ENCODE data around the gene DISP2. TPM values are rescaled to one million over a fixed set of nuclear protein-coding genes. Genes with fewer than 3 reads are reported as not detected.
A peak's percentile ranks its signal among the peaks of the same experiment; 100 is the strongest.

DISP2 gene
- total and polyA plus RNA-seq, 2 experiments from 2014 or later: 1.3 to 2.2 TPM

DNA sequence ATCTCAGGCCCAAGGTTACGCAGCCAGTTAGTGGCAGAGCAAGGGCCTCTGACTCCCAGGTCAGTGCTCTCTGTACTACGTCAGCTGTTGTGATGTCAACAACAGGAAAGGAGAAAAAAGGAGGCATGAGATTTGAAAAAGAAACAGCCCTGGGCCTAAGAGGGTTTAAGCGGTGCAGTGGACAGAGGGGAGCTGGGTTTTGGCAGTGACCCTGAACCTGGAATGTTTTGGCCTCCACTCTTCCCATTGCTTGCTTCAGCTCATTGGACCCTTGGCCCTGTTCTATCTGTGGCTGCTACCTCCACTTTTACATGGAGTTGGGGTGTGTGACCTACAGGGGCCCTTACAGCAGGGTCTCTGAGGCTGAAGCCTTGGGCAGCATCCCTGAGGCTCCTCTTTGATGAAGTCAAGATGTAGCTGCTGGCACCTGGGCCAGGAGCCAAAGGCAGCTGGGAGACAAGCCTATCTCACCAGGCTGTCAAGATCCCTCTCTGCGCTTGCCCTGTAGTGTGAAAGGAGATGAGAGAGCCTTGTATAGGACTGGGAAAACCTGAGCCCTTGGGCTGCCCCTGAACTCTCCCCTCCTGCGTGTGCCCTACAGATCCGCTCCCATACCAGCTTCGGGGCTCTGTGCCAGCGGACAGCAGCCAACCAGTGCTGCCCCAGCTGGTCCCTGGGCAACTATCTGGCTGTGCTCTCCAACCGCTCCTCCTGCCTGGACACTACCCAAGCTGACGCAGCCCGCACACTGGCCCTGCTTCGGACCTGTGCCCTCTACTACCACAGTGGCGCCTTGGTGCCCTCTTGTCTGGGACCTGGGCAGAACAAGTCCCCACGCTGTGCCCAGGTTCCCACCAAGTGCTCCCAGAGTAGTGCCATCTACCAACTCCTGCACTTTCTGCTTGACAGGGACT lies 8.7 kb downstream of the DISP2 start:
- Histone ChIP-seq H3K4me2 (peak overlapping the region; percentile 81; the same call in 1 of the 2 replicates), H3K36me3 (ENCODE audit: insufficient read depth) (no peaks in the 10 kb centered on the region), H3K4me3 (no peak overlapping the region), H3K4me1 (ENCODE audit: insufficient read depth) (peaks cover 1% of the 10 kb centered on the region; the same call in 1 of the 2 replicates), H3K27me3 (ENCODE audit: insufficient read depth) (peaks cover 28% of the 10 kb centered on the region), H3K79me2 (replicated peaks; ENCODE audit: insufficient read depth) (no peaks in the 10 kb centered on the region), H3F3A (replicated peaks; ENCODE audit: low read depth) (0 out of 2 replicates have a peak, but pooled peaks cover 3% of the 10 kb centered on the region), H2AFZ (no peak overlapping the region), H4K20me1 (replicated peaks; ENCODE audit: insufficient read depth) (no peaks in the 10 kb centered on the region), H3K9me2 (ENCODE audit: insufficient read depth) (no peaks in the 10 kb centered on the region), H3K27ac (ENCODE audit: low read depth) (no peak overlapping the region)
- TF ChIP-seq EZH2 (IDR thresholded peaks at IDR 0.05; ENCODE audit: low read depth, unreplicated experiment) (no peak), ZNF114 (CRISPR knock-in tag; IDR thresholded peaks at IDR 0.05) (no peak), CREB1 (CRISPR knock-in tag; IDR thresholded peaks at IDR 0.05; ENCODE audit: low read depth) (no peak)
- TF ChIP-seq, protein P1, sequence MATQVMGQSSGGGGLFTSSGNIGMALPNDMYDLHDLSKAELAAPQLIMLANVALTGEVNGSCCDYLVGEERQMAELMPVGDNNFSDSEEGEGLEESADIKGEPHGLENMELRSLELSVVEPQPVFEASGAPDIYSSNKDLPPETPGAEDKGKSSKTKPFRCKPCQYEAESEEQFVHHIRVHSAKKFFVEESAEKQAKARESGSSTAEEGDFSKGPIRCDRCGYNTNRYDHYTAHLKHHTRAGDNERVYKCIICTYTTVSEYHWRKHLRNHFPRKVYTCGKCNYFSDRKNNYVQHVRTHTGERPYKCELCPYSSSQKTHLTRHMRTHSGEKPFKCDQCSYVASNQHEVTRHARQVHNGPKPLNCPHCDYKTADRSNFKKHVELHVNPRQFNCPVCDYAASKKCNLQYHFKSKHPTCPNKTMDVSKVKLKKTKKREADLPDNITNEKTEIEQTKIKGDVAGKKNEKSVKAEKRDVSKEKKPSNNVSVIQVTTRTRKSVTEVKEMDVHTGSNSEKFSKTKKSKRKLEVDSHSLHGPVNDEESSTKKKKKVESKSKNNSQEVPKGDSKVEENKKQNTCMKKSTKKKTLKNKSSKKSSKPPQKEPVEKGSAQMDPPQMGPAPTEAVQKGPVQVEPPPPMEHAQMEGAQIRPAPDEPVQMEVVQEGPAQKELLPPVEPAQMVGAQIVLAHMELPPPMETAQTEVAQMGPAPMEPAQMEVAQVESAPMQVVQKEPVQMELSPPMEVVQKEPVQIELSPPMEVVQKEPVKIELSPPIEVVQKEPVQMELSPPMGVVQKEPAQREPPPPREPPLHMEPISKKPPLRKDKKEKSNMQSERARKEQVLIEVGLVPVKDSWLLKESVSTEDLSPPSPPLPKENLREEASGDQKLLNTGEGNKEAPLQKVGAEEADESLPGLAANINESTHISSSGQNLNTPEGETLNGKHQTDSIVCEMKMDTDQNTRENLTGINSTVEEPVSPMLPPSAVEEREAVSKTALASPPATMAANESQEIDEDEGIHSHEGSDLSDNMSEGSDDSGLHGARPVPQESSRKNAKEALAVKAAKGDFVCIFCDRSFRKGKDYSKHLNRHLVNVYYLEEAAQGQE (IDR thresholded peaks at IDR 0.05; ENCODE audit: unreplicated experiment): no peak
- TF ChIP-seq, protein P2, sequence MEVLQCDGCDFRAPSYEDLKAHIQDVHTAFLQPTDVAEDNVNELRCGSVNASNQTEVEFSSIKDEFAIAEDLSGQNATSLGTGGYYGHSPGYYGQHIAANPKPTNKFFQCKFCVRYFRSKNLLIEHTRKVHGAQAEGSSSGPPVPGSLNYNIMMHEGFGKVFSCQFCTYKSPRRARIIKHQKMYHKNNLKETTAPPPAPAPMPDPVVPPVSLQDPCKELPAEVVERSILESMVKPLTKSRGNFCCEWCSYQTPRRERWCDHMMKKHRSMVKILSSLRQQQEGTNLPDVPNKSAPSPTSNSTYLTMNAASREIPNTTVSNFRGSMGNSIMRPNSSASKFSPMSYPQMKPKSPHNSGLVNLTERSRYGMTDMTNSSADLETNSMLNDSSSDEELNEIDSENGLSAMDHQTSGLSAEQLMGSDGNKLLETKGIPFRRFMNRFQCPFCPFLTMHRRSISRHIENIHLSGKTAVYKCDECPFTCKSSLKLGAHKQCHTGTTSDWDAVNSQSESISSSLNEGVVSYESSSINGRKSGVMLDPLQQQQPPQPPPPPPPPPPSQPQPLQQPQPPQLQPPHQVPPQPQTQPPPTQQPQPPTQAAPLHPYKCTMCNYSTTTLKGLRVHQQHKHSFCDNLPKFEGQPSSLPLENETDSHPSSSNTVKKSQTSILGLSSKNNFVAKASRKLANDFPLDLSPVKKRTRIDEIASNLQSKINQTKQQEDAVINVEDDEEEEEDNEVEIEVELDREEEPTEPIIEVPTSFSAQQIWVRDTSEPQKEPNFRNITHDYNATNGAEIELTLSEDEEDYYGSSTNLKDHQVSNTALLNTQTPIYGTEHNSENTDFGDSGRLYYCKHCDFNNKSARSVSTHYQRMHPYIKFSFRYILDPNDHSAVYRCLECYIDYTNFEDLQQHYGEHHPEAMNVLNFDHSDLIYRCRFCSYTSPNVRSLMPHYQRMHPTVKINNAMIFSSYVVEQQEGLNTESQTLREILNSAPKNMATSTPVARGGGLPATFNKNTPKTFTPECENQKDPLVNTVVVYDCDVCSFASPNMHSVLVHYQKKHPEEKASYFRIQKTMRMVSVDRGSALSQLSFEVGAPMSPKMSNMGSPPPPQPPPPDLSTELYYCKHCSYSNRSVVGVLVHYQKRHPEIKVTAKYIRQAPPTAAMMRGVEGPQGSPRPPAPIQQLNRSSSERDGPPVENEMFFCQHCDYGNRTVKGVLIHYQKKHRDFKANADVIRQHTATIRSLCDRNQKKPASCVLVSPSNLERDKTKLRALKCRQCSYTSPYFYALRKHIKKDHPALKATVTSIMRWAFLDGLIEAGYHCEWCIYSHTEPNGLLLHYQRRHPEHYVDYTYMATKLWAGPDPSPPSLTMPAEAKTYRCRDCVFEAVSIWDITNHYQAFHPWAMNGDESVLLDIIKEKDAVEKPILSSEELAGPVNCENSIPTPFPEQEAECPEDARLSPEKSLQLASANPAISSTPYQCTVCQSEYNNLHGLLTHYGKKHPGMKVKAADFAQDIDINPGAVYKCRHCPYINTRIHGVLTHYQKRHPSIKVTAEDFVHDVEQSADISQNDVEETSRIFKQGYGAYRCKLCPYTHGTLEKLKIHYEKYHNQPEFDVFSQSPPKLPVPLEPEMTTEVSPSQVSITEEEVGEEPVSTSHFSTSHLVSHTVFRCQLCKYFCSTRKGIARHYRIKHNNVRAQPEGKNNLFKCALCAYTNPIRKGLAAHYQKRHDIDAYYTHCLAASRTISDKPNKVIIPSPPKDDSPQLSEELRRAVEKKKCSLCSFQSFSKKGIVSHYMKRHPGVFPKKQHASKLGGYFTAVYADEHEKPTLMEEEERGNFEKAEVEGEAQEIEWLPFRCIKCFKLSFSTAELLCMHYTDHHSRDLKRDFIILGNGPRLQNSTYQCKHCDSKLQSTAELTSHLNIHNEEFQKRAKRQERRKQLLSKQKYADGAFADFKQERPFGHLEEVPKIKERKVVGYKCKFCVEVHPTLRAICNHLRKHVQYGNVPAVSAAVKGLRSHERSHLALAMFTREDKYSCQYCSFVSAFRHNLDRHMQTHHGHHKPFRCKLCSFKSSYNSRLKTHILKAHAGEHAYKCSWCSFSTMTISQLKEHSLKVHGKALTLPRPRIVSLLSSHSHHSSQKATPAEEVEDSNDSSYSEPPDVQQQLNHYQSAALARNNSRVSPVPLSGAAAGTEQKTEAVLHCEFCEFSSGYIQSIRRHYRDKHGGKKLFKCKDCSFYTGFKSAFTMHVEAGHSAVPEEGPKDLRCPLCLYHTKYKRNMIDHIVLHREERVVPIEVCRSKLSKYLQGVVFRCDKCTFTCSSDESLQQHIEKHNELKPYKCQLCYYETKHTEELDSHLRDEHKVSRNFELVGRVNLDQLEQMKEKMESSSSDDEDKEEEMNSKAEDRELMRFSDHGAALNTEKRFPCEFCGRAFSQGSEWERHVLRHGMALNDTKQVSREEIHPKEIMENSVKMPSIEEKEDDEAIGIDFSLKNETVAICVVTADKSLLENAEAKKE (CRISPR knock-in tag; IDR thresholded peaks at IDR 0.05): no peak
- H3K36me3 Mint-ChIP-seq (ENCODE audit: low read depth): no peaks in the 10 kb centered on the region; the same call in 2 of the 3 replicates
- peaks cover 14% of the 10 kb centered on the region for H3K4me1 Mint-ChIP-seq
- H3K27me3 Mint-ChIP-seq (ENCODE audit: insufficient read depth, low read depth, poor library complexity): peaks cover 36% of the 10 kb centered on the region
- H3K9me3 Mint-ChIP-seq: peaks cover 2% of the 10 kb centered on the region; the same call in 1 of the 3 replicates
- DNase-seq (ENCODE audit: low spot score) (no peak), ATAC-seq (no peak)
- H3K4me3 Mint-ChIP-seq: no peak overlapping the region
- H3K27ac Mint-ChIP-seq: no peak overlapping the region

All from GM23338 (cell line).